Islet precursor cell (in vitro differentiated cells): ENCODE results near the gene KLHL41.
"Not testable (repeated sequence)": the region's sequence is repeated elsewhere in the genome, so short reads cannot be mapped to it uniquely, and the experiment has no call there.

Source experiments
- DNase-seq: peaks from one replicate; pipeline ENCODE4 v3.0.0-alpha.2; 2018

Gene KLHL41

DNA sequence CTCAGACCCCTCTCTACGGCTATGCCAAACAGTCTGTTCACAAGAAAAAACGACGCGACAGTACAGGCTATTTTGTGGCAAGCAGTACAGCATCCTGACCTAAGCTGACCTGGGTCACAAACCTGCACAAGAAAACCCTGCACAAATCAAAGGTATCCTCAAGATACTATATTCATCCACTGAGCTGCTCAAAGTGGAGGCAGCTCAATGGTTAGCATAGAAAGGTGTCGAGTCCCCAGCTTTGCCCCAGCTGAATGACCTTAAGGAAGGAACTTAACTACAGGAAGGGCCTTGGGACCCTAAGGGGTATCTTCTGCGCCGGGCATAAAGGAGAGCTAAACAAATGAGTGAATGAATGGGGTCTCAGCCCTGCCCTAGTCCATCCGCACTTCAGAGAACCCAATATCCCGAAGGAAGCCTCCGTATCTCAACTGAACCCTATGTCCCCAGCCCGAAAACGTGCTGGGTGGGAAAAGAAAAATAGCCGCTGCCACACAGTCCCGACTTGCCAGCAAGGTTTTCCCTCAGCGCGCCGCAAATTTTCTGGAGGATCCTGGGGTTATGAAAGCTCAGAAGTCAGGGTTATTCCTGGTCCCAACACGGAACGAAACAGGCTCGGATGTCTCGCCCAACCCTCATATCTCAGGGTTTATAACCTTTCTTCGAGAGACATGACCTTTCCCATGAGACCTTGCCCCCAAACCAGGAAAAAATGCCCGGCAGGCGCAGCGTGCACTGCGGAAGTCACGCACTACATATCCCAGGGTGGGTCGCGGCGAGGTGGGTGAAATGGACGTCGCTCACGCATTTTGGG, 63.9 kb downstream of the KLHL41 start, which contains the start of gene FASTKD1:
Gene FASTKD1, minus strand, starts transcription at position 706 of the 814 bp plus-strand sequence. CDS start 1,836 bp downstream, outside the sequence.
- DNase-seq, result peak; percentile 96

GRCh38 chr2:169573974-169574299, 64.4 kb downstream of the KLHL41 start:
- DNase-seq, result no peak

- not testable (repeated sequence) for DNase-seq
Observed at GRCh38 chr2:169574539-169574938, 65.0 kb downstream of the KLHL41 start.

GRCh38 chr2:169575264-169575663, 65.8 kb downstream of the KLHL41 start:
- not testable (repeated sequence) for DNase-seq
